HG02885 (cell line): Measurements from ENCODE around the gene FXYD4.
"Not testable (repeated sequence)": the region's sequence is repeated elsewhere in the genome, so short reads cannot be mapped to it uniquely, and the experiment has no call there.

Source experiments
- ATAC-seq: cut with Tn5 transposase; IDR thresholded peaks from one replicate; pipeline ENCODE4 v1.9.1; 2021; ENCODE audit warnings: mild to moderate bottlenecking; ENCODE audit not compliant: unreplicated experiment, poor library complexity

Gene FXYD4

GRCh38 chr10:43392748-43393147 lies 21.3 kb downstream of the FXYD4 start:
- ATAC-seq, result no peak

DNA sequence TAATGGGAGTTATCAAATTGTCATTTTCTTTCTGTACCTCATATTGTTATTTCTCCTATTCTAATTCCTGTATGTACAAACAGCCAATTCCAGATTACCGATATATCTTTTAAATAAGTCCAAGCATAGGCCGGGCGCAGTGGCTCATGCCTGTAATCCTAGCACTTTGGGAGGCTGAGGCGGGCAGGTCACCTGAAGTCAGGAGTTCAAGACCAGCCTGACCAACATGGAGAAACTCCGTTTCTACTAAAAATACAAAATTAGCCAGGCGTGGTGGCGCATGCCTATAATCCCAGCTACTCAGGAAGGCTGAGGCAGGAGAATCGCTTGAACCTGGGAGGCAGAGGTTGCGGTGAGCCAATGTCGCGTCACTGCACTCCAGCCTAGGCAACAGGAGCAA lies 21.8 kb downstream of the FXYD4 start:
- not testable (repeated sequence) for ATAC-seq

- no peak for ATAC-seq
Measured at GRCh38 chr10:43393606-43394360, 22.3 kb downstream of the FXYD4 start.

GRCh38 chr10:43394868-43395267 lies 23.4 kb downstream of the FXYD4 start:
- no peak for ATAC-seq

DNA sequence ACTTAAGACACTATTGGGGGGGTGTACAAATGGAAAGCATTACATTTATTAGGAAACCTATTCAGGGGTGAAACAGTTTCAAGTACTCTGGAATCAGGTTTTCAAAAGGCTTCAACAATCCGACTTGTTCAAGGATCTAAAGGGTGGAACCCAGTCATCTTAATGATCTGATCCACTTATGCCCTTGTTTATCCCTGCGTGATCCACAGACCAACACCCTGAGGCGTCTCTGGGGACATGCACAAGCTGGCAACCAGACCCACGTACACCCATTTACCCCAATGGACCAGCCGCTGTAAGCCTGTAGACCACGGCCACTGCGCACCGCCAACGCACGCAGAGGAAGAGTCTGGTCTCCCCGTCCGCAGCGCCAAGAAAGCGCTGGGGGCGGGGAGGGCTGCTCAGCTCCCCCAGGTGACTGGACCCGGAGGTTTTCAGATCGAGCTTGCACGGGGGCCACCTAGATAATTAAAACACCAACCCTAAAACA lies 24.2 kb downstream of the FXYD4 start:
- peak; percentile 26 for ATAC-seq

DNA sequence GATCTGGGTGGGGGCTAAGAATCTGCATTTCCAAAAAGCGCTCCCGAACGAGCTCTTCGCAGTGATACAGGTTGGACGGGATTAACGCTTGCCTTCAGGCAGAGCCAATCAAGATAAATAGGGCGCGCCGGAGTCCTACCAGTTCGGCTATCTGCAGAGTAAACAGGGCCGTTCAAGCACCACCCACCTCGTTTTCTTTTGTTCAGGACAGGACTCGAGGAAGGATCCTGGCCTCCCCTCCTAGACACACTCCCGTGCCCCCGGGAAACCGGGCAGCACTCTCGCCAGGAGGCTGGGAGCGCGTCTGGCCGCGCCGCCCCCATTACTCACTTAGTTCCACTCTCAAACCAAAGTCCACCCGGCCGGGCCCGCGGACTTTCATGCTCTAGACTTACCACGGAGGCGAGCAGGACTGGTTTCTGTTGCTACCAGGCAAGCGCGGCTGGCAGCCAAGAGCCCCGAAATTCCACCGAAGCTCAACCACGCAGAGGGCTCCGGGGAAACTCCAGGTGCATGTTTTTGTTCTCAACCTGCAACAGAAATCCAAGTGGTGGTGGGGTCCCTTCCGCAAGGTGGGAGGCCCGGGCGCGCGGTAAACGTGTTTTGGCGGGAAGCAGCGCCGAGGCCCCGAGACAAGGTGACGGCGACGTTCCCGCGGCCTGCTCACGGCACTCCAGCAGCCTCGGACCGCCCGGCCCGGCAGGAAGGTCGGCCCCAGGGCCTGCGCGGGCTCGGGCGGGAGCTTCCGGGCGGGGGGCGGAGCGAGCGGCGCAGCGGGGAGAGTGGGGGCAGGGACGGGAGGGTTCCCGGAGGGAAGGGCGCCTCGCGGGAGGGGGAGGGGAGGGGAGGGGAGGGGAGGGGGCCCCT lies 24.9 kb downstream of the FXYD4 start:
- ATAC-seq, result peak; percentile 61

DNA sequence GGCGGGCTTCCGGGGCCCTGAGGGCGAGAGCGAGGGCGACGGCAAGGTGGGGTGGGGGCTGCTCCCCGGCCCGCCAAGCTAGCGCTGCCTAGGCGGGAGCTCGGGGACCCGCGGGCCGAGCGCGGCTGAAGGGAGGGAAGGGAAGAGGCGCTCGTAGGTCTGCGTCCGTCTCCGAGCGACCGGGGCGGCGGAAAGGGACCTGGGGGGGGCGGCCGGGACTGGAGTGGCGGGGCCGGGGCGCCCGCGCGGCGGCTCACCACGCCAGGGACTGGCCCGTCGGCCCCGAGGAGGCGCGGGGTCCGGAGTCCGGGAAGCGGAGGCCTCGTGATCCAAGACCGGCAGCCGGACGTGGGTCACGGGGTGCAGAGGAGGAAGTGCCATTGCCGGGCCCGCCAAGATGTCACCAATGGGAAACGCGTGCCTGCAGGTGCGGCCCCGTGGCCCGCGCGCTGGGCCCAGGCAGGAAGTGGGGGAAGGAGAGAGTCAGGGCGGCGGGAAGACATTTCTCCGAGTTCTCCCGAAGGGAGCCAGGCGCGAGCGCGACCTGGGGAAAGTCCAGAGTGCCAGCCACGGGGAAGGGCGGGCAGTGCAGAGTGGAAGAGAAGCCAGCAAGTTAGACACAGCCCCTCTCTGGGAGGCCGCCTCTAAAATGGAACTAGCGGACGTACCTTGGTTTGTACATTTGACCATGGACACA lies 25.6 kb downstream of the FXYD4 start:
- peak; percentile 80 for ATAC-seq

DNA sequence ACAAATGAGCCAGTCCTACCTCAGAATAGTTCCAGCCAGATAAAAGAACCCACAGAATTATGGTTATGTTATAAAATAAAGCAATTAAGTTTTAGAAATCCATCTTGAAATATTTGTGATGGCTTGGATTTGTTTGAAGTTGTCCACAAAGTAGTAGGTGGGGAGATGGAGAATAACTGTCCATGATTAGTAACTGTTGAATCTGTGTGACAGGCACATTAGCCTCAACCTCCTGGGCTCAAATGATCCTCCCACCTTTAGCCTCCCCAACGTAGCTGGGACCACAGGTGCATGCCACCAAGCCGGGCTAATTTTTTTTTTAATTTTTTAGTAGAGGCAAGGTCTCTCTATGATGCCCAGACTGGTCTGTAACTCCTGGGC lies 27.5 kb downstream of the FXYD4 start:
- ATAC-seq, result no peak

- no peak for ATAC-seq
Measured at GRCh38 chr10:43399320-43400310, 28.2 kb downstream of the FXYD4 start.

GRCh38 chr10:43401627-43402026 lies 30.2 kb downstream of the FXYD4 start:
- ATAC-seq, result no peak

DNA sequence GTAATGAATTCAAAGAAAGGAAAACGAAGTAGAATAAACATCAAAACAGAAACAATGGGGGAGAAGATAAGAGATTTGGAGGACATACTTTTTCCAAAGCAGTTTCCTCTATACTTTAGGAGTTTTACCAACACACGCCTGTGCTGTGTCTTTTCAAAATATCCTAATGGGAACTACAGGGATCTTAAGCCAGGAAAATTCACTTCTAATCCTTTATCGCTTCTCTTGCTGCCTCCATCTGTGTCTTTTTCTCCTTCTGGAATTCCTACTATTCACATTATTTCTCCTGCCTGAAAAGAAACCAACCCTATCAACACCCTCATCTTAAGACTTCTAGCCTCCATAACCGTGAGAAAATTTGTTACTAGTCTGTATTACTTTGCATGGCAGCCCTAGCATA lies 30.7 kb downstream of the FXYD4 start:
- ATAC-seq, result no peak

GRCh38 chr10:43402880-43403452 lies 31.5 kb downstream of the FXYD4 start:
- ATAC-seq, result no peak

DNA sequence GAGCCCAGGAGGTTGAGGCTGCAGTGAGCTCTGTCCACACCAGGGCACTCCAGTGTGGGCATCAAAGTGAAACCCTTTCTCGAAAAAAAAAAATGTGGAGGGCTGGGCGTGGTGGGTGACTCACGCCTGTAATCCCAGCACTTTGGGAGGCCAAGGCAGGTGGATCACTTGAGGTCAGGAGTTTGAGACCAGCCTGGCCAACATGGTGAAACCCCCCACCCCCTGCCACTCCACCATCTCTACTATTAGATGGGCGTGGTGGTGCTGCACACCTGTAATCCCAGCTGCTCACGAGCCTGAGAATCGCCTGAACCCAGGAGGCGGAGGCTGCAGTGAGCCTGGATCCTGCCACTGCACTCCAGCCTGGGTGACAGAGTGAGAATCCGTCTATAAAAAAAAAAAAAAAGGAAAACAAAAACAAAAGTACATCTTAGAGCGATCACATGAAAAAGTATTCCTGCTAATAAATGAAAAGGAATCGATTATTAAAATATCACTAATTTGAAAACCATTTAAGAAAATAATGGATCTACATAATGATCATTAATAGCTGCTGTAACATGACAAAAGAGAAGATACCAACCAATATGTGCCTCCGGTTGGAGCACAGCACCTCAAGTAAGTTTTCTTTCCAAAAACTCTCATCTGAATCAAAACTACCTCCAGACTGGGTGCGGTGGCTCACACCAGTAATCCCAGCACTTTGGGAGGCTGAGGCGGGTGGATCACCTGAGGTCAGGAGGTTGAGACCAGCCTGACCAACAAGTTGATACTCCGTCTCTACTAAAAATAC lies 32.7 kb downstream of the FXYD4 start:
- no peak for ATAC-seq

GRCh38 chr10:43404704-43405084 lies 33.3 kb downstream of the FXYD4 start:
- ATAC-seq, result no peak

DNA sequence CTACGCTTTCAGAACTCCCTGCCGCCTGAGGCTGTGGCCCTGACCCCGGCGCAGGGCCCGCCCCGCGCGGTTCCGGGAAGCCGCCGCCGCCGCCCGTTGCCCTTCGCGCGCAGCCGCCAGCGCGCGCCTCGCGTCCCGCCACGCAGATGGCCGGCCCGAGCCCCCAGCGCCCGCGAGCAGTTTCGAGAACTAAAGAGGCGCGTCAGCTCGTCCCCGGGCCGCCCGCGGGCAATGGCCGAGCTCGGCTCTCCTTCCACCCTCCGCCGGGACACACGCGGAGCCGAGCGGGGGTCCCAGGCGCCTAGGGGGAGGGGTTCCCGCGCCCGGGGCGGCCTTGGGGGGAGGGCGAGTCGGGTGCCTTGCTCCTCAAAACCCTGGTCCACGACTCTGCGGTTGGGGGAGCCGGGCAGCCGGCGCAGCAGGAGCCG lies 35.7 kb downstream of the FXYD4 start:
- peak; percentile 20 for ATAC-seq

DNA sequence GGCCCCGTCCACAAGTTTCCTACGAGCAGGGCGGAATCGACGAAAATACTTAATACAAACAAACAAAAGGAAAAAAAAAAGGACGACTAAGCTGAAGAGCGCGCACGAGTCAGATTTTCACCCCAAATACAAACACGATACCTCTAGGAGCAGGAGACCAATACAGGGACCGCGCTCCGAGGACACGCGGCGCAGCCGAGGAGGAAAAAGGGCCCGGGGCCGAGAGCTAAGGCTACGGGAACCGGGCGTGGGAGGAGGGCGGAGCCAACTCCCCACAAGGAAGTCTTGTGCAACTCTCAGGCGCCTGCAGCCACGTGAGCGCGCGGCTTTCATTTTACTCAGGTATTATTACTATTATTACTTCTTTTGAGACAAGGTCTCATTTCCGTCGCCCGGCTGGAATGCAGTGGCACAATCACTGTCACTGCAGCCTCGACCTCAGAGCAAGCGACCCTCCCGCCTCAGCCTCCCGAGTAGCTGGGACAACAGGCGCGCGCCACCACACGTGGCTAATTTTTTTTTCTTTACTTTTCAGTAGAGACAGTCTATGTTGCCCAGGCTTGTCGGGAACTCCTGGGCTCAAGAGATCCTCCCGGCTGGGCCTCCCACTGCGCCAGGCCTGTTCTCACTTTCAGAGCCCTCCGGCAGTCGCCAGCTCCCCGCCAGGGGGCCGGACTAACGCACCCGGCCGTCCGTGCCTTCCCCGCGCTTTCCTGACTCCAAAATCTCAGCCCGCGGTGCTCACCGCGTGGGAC lies 36.3 kb downstream of the FXYD4 start:
- peak; percentile 51 for ATAC-seq

GRCh38 chr10:43408331-43408709 lies 36.9 kb downstream of the FXYD4 start:
- peak; percentile 0 for ATAC-seq
